ENCODE results near the gene UBE2E3.
"Not testable (repeated sequence)": the region's sequence is repeated elsewhere in the genome, so short reads cannot be mapped to it uniquely, and the experiment has no call there.

Gene UBE2E3

GRCh38 chr2:181077128-181077709, 96.8 kb downstream of the UBE2E3 start:
- peak; percentile 45 for DNase-seq

DNA sequence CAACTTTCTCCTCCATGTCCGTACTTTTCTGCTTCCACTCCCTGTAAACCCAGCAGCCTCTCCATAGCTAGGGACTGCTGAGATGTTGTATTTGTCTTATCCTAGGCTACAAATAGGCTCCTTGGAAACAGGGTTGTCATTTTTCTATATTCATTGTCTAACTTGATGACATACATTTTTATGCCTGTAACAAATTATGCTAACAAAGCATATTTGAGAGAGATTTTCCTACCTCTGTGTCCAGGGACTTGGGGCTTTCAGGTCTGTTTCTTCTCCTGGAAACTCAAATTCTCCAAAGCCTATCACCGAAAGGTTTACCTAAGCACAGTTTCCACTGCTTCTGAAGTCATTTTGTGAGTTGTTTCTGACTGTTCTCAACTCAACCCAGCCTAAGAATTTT, 102.7 kb downstream of the UBE2E3 start:
- no peak for DNase-seq

GRCh38 chr2:181085734-181086133, 105.3 kb downstream of the UBE2E3 start:
- no peak for DNase-seq

DNA sequence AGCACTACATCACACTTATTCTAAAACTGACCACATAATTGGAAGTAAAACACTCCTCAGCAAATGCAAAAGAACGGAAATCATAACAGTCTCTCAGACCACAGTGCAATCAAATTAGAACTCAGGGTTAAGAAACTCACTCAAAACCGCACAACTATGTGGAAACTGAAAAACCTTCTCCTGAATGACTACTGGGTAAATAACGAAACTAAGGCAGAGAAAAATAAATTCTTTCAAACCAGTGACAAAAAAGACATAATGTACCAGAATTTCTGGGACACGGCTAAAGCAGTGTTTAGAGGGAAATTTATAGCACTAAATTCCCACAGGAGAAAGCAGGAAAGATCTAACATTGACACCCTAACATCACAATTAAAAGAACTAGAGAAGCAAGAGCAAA, 111.5 kb downstream of the UBE2E3 start:
- not testable (repeated sequence) for DNase-seq

DNA sequence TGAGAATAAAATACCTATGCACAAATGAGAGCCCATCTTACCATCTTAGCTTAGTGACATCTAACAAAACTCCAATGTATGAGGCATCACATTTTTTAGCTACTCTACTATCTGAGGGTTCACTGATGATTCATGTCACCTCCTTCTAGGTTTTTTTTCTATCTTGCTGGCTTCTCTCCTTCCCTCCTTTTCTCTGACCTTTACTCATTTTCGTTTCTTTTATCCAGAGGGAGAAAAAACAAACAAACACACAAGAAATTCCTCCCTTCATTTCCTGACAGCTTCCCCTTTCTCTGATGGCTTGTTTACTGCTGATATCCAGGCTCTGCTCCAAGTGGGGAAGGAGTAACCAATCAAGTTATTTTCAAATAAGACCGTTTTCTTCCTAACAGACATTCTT, 115.1 kb downstream of the UBE2E3 start:
- no peak for DNase-seq

DNA sequence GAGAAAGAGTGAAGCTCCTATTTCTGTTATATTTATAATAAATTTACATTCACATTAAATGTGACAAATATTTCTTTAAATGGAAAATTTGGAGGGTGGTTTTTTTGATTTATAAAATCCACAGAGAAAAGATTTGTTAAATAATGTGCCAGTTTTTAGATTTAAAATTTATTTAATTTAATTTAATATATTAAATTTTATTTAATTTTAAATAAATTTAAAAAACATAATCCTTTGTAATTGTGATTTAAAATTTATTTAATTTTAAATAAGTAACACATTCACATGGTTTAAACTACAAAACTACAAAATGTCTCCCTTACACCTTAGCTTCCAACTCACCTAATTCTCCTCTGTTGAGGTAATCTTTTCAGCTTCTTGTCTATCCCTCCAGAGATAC, 123.3 kb downstream of the UBE2E3 start:
- no peak for DNase-seq

DNA sequence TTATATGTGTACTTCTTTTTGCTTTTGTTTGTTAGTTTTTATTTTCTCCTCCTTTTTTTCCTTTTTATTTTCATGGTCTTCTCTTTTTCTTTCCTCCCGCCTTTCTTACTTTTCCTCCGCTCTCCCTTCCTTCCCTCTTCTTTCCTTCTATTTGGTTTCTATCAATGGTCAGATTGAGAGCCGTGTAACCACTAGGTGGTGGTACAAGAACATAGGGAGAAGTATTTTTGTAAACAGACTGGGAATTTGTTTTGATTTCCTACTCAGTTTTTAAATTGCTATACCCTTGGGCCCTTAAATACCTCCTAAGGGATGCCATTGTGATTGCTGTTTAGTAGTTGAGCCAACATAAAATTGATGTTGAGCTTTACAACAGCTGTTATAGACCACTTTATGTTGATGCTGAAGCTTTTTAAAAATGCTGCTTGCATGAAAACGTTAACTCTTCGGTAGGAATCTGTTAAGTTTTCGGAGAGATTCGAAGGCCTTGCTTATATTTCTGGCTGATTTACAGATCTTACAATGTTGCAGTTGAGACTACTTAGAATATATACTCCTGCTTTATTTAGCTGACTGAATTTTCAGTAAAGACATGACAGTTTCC, 124.2 kb downstream of the UBE2E3 start:
- peak; percentile 14 for DNase-seq

GRCh38 chr2:181105562-181105961, 125.2 kb downstream of the UBE2E3 start:
- DNase-seq, result no peak

DNA sequence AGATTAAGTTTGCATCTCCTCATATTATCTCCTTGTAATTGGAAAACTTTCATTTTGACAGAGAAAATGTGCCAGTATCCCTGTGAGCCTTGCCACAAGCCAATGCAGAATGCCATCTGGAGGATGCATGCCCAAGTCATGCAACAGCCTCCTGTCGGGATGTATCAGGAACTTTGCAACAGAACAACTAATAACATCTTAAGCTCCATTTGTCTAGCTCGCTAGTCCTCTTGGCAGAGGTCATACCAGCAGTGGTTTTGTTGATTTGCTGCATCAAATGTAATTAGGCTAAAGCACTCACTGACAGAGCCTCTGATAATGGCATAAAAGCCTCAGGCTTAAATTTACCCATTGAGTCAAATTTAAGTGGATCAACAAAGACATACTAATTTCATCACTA, 125.8 kb downstream of the UBE2E3 start:
- DNase-seq, result no peak

DNA sequence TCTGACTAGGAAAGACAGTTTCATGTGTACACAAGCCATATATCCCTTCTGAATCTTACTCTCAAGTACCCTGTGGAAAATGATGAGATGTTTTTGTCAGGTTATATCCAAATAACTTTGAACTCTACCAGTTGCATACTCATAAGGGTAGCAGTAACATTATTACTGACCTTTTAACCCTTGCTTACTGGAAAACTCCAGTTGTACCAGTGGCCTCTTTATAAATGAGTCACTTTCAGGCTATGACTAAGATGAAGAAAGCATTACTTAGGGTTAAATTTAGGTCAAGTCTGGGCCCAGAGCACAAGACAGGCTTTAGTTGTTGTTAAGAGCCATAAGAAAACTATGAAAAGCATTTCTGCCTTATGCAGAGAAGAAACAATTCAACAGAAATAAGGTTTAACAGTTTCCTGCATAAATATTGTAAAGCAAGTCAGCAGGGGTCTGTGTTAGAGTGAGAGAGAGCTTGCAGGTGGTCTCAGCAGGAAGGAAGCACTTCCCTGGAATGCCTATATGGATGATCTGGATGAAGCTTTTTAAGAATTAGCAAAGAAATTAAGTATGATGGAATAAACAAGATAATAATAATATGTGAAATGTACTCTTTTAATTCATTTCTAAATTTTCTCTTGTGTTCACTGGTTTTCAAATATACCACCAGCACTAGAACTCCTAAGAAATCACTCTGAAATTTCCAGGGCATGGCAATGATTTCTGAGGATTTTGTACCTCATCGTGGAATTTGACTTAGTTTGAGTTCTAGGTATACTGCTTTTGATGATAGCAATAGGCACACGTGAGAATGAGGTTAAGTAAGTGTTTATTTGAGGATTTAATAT, 126.6 kb downstream of the UBE2E3 start:
- DNase-seq, result no peak

DNA sequence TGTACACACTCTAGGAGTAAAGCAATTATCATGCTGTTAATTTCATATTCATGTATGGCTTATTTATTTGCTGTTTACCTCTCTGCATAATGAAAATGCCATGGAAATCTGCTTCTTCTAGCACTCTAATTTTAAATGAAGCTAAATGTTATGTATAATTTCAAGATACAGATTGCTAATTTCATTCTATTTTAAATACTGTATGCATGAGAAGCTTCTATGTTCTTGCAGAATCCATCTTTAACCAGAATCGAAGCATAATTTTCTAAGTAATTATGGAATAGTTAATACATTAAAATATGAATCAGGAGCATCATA, 127.2 kb downstream of the UBE2E3 start:
- DNase-seq, result no peak

GRCh38 chr2:181111059-181111458, 130.7 kb downstream of the UBE2E3 start:
- DNase-seq, result no peak

- DNase-seq, result no peak
These were observed 132.5 kb downstream of the UBE2E3 start for GRCh38 chr2:181112916-181113315.

Data from SHP77 treated with DMSO at 0.1 percent for 48 hours (cell line).